NCI-H524 treated with DMSO at 0.1 percent for 48 hours (cell line): ENCODE data around the gene CDC42SE2.
"Not testable (repeated sequence)": the region's sequence is repeated elsewhere in the genome, so short reads cannot be mapped to it uniquely, and the experiment has no call there.

Experiments used
- DNase-seq: peaks from one replicate; lab custom pipeline; 2025; lab: John Stamatoyannopoulos, UW

Gene CDC42SE2

DNA sequence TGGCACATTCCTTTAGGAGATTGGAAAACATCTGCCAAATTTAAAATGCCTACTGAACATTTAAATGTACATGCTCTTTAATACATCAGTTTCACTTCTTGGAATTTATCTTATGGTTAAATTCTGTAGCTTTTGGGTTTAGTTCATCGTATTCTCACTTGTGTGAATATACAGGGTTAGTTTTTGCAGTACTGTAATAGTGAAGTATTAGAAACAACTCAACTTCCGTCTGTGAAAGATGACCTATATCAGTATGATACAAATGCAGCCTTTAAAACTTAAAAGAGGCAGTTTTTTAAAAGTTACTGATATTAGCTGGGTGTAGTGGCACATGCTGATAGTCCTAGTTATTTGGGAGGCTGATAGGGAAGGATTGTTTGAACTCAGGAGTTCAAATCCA, 57.2 kb downstream of the CDC42SE2 start:
- no peak for DNase-seq

- no peak for DNase-seq
Observed at GRCh38 chr5:131322926-131323325, 59.1 kb downstream of the CDC42SE2 start.

GRCh38 chr5:131323378-131323777, 59.5 kb downstream of the CDC42SE2 start:
- DNase-seq = no peak

- no peak for DNase-seq
Observed at GRCh38 chr5:131324303-131324702, 60.5 kb downstream of the CDC42SE2 start.

GRCh38 chr5:131328536-131329285, 64.9 kb downstream of the CDC42SE2 start:
- no peak for DNase-seq

GRCh38 chr5:131329286-131329560, 65.4 kb downstream of the CDC42SE2 start:
- DNase-seq = no peak

DNA sequence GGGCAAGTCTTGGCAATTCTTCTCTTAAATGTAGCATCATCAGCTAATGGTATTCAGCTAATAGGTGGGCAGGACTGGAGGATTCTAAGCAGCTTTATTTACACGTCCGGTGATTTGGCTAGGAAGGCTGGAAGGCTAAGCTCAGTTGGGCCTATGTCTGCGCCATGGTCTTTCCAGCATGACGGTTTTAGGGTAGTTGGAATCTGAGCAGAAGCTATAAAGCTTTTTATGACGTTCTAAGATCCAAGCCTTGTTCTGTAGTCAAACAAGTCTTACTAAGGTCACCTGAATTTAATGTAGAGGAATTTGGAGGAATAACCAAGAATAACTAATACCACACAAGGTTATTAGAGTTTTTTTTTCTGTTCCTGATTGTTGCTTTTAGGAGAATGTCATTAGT, 66.2 kb downstream of the CDC42SE2 start:
- DNase-seq = no peak

- not testable (repeated sequence) for DNase-seq
Observed at GRCh38 chr5:131335756-131336155, 71.9 kb downstream of the CDC42SE2 start.

DNA sequence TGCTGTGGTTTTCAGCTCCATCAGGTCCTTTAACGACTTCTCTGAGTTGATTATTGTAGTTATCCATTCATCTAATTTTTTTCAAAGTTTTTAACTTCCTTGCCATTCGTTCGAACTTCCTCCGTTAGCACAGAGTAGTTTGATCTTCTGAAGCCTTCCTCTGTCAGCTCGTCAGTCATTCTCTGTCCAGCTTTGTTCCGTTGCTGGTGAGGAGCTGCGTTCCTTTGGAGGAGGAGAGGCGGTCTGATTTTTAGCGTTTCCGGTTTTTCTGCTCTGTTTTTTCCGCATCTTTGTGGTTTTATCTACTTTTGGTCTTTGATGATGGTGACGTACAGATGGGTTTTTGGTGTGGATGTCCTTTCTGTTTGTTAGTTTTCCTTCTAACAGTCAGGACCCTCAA, 72.9 kb downstream of the CDC42SE2 start:
- not testable (repeated sequence) for DNase-seq

DNA sequence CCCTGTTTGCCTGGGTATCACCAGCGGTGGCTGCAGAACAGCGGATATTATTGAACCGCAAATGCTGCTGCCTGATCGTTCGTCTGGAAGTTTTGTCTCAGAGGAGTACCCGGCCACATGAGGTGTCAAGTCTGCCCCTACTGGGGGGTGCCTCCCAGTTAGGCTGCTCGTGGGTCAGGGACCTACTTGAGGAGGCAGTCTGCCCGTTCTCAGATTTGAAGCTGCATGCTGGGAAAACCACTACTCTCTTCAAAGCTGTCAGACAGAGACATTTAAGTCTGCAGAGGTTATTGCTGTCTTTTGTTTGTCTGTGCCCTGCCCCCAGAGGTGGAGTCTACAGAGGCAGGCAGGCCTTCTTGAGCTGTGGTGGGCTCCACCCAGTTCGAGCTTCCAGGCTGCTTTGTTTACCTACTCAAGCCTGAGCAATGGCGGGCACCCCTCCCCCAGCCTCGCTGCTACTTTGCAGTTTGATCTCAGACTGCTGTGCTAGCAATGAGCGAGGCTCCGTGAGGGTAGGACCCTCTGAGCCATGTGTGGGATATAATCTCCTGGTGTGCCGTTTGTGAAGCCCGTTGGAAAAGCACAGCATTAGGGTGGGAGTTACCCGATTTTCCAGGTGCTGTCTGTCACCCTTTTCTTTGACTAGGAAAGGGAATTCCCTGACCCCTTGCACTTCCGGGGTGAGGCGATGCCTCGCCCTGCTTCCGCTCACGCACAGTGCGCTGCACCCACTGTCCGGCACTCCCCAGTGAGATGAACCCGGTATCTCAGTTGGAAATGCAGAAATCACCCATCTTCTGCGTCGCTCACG, 73.6 kb downstream of the CDC42SE2 start:
- DNase-seq = not testable (repeated sequence)

GRCh38 chr5:131338051-131338453, 74.2 kb downstream of the CDC42SE2 start:
- DNase-seq = no peak

DNA sequence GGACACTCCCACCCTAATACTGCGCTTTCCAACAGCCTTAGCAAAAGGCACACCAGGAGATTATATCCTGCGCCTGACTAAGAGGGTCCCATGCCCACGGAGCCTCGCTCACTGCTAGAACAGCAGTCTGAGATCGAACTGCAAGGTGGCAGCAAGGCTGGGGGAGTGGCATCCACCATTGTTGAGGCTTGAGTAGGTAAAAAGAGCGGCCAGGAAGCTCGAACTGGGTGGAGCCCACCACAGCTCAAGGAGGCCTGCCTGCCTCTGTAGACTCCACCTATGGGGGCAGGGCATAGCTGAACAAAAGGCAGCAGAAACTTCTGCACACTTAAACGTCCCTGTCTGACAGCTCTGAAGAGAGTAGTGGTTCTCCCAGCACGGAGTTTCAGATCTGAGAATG, 80.4 kb downstream of the CDC42SE2 start:
- not testable (repeated sequence) for DNase-seq

GRCh38 chr5:131346204-131346603, 82.4 kb downstream of the CDC42SE2 start:
- not testable (repeated sequence) for DNase-seq

- no peak for DNase-seq
Observed at GRCh38 chr5:131353991-131354390, 90.1 kb downstream of the CDC42SE2 start.

DNA sequence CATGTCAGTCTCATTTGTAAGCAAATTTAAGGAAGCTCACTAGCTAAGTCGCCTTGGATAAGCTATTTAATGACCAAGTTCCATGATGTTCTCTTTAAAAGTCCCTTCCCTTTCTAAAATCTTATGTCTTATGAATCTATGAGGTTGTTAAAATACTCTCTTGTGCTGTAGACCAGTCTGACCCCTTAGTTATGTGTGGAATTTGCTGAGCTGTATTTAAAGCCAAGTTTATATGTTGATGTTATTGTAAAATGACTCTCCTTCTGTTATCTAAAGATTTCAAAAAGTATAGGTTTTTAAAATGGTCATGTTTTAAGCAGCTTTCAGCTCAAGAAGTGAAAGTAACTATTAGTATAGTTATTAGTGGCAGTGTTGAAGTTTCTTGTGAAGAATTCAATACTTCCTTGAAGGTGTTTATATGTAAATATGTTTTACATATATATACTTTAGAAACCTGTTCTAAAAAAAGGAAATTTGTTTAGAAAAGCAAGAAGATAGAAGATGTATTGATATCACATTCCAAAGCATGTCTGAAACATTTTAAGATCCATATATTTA, 92.2 kb downstream of the CDC42SE2 start:
- DNase-seq = no peak

DNA sequence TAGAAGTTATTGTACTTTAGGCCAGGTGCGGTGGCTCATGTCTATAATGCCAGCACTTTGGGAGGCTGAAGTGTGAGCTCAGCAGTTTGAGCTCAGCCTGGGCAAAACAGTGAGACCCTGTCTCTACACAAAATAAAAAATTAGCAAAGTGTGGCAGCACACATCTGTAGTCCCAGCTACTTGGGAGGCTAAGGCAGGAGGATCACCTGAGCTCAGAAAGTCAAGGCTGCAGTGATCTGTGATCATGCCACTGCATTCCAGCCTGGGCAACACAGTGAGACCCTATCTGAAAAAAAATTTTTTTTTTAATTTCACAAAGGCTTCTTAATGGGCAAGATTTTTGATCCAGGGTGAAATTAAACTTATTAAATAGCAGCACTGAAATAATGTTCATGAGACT, 92.8 kb downstream of the CDC42SE2 start:
- no peak for DNase-seq

- no peak for DNase-seq
Observed at GRCh38 chr5:131357739-131358561, 94.1 kb downstream of the CDC42SE2 start.

- no peak for DNase-seq
Observed at GRCh38 chr5:131361677-131362315, 97.9 kb downstream of the CDC42SE2 start.

DNA sequence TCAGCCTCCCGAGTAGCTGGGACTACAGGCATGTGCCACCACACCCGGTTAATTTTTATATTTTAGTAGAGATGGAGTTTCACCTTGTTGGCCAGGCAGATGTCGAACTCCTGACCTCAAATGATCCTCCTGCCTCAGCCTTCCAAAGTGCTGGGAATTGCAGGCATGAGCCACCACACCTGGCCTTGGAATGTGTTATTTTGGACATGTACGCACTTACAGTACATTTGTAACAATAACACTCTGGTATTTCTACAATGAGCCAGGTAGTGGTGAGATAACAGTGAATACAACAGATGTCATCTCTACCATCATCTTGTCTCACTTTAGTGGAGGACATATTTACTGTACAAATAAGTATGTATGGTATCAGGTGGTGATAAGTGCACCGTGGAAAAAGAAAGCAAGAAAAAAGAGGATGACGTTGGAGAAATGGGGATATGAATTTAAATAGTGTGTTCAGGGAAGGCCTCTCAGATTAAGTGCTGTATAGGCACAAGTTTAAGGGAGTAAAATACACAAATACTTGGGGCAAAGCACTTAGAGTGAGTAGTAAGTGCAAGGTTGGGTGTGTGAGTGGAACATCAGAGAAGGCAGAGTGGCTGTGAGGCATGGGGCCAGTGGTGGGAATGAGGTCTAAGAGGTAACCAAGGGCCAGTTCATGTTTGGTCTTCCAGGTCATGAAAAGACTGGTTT, 100.1 kb downstream of the CDC42SE2 start:
- DNase-seq = no peak

DNA sequence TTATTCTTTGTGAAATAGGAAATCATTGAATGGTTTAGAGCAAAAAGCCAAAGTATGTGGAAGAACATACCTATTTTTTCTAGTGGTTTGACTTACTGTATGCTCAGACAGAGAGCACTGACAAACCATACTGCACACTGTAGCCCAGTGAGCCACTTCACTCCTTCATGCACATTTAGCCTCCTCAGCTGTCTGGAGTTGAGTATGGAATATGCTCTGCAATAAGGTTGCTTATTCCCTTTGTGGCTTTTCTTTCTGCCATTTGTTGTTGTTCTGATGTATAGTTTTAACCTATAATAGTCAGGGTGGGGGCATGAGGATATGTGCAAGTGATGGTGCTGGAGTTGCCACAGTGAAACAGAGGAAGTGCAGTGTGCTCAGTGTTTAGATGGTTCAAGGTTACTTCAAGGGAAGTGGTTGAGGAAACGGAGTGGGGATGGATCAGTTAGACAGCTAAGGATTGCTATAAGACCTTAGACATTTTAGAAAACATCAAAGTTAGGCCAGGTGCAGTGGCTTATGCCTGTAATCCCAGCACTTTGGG, 100.7 kb downstream of the CDC42SE2 start:
- DNase-seq = no peak

DNA sequence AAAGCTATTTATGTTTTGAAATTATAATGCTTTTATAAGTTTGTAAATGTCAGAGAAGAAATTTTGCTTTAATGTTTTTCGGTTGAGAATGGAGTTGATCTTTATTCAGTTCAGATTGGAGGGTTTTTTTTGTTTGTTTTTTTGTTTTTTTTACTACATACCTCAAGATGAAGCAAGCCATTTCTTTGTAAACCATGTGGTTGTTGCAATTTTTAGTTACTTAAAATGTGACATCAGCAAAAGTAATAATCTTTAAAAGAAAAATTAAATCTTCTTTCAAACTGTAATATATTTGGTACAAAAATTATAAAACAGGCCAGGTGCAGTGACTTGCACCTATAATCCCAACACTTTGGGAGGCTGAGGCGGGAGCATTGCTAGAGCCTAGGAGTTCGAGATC, 102.6 kb downstream of the CDC42SE2 start:
- DNase-seq = no peak
